DMS153 (cell line): ENCODE results near the gene PTTG1IP2.
A peak's percentile ranks its signal among the peaks of the same experiment; 100 is the strongest.
"Not testable (repeated sequence)": the region's sequence is repeated elsewhere in the genome, so short reads cannot be mapped to it uniquely, and the experiment has no call there.

Experiments
- DNase-seq: peaks from one replicate; lab custom pipeline; 2025; lab: John Stamatoyannopoulos, UW

The PTTG1IP2 gene

DNA sequence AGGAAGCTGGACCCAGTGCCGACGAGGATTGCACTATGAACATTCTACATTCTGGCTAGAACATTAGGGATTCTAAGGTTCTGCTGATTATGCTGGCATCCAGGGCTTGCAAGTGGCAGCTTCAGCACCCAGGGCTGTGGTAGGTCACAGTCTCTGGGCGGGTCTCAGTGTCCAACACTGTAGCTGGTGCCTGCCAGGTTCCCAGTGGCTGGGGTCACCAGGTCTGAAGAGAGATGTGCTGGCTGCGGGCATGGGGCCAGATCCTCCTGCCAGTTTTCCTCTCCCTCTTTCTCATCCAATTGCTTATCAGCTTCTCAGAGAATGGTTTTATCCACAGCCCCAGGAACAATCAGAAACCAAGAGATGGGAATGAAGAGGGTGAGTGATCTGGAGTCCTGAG, at the start of gene PTTG1IP2:
TSS of gene PTTG1IP2 (plus strand) at position 86 of the 400 bp plus-strand sequence. CDS start at position 234, 148 bp downstream.
- no peak for DNase-seq

DNA sequence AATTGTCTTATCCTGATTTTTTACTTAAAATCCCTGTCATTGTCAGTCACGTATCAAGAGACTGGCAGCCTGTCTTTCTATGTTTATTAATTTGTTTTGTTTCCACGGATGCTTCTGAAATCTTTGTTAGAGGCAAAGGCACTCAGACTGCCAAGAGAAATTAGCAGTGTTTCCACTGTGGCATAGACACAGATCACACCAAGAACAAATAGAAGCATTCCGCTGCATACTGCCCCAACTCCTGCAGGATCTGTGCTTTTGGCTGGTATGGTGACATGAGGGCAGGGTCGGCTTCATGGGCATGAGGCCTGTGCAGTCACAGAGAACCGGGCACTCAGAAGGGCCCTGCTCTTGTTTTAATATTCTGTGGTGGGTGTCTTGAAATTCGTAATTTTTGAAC, 47.8 kb upstream of the PTTG1IP2 start:
- no peak for DNase-seq

DNA sequence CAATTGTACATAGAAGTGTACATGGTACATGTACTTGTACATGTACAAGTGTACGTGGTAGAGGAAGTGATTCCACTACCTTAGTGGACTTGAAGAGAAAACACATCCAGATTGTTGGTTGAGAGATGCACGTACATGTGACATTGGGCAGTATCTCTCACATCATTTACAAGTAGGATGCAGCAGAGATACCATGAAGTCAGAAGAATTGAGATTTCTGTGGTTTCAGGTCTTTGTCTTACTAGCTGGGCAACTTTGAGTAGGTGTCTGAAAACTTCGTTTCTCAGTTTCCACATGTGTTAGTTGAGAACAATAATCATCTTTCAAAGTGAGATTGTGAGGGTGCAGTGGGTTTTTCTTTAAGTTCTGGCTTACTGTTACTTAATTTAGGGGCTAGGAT, 44.7 kb upstream of the PTTG1IP2 start:
- DNase-seq = no peak

DNA sequence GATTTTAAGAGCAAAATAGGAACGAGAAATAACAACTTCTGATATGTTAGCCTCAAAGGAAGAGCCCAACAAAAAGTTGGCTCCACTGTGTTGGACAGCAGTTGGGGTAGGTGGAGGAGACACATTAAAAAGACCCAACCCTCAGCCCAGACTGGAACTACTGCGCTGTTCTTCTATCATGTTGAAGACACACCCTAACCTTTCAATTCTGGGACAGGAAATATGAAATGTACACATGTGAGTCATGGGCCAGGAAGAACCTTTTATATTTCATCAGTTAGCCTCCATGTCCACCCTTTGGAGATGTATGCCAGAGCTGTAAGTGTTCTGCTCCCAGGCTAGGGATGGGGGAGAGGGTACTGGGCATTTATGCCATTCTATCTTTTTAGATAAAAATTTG, 44.1 kb upstream of the PTTG1IP2 start:
- DNase-seq = peak; percentile 16

DNA sequence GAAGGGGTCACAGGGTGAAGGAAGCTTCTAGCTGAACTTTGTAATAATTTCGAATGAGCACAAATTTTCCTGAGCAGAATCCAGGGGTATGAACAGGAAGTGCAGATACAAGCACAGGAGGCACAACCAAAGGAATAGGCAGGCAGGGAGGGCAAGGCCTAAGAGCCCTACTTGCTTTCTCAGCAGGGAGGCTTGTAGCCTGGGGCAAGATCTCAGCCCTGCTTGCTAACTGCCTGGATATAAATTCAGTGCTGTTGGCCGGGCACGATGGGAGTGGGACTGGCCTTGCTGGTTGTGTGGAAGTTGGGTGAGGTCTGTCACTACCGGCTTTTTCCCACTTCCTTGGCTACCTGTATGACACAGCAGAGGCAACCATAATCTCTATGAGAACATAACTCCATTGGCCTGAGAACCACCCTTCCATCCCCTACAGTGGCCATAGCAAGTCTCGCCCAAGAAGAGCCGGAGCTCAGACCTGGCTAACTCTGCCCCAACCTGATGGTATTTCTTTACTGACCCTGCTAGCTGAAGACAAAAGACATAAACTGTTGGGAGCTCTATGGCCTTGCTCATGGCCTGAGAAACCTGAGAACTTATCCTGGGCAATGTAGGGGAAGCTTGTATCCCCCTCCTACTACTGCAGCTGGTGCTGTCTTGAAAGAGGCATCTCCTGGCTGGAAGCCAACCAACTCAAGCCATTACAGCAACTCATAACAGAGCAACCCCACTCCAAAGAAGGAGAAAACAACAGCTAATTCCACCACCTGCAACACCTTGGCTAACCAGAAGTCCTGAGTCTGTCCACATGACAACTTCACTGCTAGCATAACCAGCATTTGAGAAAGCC, 38.6 kb upstream of the PTTG1IP2 start:
- no peak for DNase-seq

DNA sequence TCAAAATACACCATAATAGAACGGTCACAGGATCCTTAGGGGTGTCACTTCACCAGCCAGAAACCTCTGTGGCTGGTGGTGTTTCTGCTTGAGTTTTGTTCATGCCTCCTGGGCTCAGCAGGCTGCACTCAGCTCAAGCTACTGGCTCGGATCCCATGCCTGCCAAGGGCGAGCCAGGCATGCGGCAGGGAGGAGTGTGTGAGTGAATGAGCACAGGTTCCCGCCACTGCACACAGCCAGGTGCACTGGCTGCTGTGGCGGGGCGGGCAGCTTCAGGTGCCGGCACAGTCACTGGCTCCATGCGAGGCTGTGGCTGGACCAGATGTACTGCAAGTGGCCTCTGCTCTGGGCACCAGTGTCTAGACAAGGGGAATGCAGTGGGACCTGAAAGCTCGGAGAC, 36.7 kb upstream of the PTTG1IP2 start:
- DNase-seq = no peak

DNA sequence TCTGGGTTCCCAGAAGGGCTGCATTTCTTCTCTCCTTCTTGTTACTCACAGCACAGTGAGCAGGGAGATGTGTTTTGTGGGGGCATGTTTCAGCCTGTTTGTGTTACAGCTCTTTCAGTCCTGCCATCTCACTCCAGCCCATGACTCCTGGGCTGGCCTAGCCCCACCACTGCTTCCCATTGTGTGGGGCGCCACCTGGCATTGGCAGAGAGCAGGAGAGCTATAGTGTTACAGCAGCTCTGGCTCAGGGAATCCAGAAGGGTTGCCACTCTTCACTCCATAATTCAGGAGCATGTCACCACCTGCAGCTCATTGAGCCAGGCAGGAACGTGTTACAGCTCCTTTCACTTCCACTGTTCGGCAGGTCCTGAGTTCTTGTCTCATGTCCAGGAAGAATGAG, 36.2 kb upstream of the PTTG1IP2 start:
- DNase-seq = no peak

DNA sequence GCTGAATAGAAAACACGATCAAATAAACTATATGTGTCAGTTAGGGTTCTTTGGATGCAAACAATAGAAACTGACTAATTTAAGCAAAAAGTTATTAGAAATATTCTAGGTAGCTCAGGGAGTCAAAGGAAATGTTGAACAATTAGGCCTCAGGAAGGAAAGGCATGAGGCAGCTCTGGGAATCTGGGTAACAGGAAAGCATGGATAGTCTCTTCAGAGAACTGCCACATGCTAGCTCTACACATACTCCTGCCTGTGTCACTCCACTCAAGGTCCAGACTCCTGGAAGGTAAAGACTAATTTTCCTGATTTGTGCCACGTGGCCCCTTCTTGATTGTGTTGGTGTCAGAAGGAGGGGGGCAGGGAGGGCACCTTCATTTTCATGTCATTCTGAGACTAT, 23.8 kb upstream of the PTTG1IP2 start:
- DNase-seq = no peak

DNA sequence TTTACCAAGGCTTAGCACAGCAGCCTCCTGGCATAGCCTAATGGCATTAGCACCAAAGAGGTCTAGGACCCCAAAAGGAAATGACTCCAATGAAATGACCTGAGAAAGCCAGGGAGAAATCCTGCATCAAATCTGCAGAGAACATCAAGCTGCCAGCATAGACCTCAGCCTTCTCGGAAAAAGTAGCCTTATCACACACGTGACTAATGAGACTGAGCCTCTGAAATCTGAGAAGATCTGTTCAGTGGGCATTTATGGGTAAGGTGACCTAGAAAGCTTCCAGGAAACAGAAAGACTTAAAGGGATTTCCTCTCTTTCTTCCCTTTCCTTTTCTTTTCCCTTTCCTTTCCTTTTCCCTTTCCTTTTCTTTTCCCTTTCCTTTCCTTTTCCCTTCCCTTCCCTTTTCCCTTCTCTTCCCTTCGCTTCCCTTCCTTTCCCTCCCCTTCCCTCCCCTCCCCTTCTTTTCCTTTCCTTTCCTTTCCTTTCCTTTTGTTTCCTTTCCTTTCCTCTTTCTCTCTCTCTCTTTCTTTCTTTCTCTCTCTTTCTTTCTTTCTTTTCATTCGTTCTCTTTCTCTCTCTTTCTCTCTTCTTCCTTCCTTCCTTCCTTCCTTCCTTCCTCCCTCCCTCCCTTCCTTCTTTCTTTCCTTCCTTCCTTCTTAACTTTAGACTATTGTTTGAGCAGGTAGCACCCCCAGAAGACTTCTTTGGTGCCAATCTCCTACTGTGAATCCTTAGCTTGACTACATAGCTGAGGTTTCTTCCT, 23.1 kb upstream of the PTTG1IP2 start:
- DNase-seq = no peak

DNA sequence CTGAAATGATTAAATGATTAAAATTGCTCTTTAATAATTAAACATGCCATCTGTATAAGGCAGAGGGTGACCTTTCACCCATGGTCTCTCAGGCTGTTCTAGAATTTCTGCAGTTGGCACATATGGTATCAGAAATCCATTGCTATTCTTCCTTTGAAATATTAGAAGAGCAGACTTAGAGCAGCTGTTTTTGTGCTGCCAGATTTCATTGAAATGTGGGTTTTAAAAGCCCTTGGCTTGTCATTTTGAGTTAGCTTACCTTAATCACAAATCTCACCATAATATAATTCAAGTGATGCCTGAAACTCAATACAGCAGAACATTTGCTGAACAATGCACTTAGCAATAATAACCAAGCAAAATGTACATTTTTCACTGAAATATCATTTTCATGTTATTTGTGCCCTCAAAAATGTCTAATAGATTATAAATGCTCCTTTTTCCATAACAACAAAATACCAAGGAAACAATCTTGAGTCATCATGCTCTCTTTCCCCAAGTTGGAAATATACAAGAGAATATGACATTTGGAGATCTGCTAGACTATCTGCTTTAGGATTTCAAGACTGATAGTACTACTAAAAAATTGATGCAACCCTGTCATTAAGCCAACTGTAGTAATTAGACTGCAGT, 16.1 kb upstream of the PTTG1IP2 start:
- no peak for DNase-seq

DNA sequence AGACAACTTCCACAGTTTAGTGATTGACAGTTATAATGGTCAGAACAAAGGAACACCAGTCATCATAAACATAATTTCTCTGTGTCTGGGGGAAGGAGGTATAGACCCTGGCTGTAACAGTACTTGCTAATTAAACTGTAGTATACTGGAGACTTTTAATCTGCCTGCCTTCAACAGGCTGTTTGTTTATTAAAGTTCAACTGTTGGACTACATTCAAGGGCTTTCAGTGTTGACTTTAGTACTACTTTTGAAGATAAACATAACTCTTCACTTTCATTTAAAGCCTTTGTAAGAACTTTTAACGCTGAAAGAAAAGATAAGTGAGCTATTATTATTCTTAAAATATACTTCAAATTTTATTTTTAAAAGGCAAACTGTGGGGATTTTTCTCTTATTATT, 15.5 kb upstream of the PTTG1IP2 start:
- DNase-seq = no peak

DNA sequence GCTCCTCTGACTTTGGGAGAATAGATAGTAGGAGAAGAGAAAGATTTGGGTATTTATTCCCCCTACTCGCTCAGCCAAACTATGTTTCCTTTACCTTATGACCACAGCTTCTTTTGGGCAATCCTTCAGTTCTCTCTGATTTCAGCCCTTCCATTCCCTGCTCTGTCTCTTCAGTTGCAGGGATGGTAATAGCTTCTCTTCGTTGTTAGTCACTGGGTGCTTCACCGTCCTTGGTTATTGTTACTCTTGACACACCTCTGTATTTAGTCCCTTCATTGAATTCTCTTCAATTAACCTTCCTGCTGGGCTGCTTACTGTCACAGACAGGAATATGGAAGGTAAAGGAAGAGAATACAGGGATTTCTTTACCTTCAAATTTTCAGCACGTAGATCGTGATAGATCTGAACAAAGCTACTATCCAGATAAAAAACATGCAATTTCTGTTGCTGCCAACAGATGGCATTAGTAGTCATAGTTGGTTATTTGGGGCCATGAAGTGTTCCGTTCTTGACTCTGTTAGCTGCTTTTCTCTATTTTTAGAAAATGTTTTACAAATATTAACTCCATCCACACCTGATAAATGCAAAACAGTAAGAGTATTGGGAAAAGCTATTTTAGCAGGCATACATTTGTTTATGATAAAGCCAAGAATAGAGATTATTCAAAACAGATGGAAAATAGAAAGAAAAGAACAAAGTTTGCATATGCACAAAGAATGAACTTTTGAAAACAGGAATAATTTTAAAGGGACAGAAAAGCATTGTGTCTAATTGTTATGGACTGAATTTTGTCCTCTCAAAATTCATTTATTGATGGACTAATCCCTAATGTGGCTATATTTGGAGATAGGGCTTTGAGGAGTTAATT, 14.0 kb upstream of the PTTG1IP2 start:
- peak; percentile 29 for DNase-seq

DNA sequence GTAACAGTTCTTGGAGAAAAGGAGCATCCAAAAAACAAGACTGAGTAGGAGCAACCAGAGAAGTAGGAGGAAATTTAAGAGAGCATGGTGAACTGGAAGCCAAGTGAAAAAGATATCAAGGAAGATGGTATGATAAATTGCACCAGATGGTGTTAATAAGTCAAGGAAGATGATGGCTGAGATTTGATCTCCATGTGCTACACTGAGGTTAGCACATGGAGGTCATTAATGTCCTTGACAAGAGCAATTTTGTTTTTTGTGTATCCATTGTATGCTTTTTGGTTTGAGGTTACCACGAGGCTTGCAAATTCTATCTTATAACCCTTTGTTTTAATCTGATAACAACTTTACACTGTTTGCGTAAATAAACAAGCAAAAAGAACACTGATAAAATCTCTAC, 11.3 kb upstream of the PTTG1IP2 start:
- DNase-seq = no peak

DNA sequence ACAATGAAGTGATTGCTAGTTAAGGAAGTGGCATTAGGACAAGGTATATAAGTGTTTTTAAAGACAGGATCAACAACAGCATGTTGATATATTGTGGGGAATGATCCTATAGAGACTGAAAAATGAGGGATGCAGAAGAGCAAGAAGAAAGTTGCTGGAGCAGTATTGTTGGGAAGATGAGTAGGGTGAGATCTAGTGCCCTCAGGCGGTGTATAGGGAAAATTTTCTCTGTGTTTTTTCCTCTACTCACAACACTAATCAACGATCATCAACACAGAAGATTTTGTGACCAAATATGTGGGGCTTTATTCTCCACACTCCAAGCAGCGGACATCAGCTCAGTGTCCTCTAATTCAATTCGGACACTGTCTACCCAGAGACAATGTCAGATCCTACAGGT, 9.6 kb upstream of the PTTG1IP2 start:
- DNase-seq = no peak

DNA sequence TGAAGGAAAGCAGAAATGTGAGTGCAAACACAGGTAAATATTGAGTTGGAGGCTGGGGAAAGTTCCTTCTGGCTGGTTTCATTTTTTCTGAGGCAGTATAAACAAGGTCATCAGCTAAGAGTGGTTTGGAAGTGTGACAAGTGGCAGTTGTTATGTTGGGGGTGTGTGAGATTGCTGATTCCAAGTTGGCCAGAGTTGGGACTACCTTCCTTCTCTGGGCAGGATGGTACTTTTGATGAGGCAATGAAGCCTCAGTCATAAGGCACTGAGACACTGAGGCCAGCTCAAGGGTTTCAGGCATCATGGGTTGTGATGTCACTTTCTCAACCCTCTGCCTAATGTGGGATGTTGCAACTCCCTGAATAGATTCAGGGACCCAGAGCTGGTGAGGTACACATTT, 8.2 kb upstream of the PTTG1IP2 start:
- no peak for DNase-seq

DNA sequence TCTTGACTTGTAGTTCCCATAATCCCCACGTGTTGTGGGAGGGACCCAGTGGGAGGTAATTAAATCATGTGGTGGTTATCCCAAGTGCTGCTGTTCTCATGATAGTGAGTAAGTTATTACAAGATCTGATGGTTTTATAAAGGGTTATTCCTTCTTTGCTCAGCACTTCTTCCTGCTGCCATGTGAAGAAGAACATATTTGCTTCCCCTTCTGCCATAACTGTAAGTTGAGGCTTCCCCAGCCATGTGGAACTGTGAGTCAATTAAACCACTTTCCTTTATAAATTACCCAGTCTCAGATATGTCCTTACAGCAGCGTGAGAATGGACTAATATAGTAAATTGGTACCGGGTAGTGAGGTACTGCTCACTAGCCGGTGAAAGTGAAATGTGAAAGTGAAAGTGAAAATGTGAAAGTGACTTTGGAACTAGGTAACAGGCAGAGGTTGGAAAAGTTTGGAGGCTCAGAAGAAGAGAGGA, 6.2 kb upstream of the PTTG1IP2 start:
- not testable (repeated sequence) for DNase-seq

DNA sequence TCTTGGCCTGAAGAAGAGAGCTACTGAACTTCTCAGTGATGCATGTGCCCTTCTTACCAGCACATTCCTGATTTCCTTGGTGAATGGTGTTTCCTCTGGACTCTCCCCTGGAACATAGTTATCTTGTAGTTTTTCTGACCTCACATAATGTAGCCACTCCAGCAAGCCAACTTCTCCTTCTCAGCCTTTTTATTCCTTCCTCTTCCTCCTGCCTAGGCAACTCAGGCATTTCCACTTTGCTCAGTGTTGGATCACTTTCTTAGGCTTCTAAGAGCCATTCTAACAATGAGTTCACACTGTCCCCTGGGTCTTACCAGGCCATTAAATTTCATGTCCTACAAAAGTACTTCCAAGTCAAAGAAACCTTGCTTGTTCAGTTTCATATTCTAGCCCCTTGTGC, 3.6 kb upstream of the PTTG1IP2 start:
- DNase-seq = no peak

DNA sequence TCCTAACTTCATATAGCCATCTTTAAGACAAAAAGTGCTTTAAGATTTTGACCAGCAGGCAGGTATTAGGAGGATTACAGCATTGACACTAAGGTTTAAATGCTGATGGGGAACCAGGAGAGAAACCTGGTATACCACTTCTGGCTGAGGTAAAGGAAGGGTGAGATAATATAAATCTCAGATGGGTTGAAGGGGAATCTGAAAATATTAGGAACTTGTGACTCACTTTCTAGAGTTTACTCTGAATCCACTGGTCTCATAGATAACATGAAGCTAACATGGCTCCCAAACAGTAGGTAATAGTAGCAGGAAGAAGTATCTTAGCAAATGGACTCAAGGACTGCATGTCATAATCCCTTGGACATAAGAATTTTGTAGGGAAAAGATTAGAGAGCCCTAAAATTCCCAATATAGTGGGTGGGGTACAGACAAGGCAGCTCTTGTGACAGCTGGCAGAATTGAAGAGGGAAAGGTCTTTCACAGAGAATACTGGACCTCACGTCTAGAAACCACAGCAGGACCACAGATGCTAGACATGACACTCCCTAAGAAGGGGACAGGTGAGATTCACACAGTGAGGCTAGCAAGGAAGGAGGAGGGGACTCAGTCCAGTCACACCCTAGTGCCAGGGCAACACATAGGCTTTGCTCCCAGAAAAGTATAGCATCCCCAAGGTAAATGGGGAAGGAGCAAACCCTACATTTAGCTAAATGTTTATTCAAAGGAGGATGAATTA, 3.5 kb downstream of the PTTG1IP2 start:
- DNase-seq = no peak

DNA sequence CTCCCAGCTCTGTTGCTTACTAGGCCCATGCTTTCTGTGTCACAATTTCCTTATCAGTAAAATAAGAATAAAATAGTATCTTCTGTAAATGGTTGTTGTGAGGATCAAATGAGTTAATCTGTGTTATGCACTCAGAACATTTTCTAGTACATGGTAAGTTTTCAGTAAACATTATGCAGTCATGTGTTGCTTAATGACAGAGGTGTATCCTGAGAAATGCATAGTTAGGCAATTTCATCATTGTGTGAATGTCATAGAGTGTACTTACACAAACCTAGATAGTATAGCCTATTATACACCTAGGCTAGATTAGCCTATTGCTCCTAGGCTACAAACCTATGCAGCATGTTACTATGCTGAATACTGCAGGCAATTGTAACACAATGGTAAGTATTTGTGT, 4.4 kb downstream of the PTTG1IP2 start:
- DNase-seq = no peak

DNA sequence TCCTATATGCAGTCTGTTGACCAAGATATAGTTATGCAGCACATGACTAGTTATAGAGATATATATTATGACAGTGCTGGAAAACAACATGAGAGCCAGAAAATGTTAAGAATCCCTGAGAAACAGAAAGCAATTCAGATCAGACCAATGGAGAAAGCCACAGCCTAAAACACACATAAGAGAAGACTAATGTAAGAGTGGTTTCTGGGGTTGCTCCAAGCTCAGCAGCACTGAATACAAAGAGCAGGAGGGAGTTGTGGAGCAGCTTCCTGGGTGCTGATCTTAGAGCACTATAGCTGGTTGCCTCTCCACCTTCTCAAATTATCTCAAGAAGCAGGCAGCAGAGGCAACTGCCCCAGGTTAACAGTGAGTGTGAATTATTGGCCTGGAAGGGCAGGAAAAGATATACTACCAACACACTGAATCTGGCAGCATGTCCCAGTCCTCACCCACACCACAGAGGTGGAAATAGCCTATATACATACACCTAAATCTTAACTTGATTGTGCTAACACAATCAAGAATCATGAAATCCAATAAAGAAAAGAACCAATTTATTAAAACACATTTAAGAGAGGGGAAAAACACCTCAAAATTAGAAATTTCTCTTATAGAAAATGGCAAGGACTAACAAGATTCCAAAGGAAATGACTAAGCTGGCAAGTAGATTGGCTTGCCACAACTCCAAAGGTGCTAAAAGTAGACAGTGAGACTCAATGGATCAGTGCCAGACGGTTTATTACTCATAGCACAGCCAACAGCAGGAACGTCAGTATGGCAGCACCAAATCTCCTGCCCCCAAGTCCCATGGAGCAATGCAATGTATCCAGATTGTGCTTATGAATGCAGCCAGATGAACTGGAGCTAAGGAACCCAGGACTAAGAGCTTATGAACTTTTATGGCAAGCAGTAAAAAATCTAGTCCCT, 5.1 kb downstream of the PTTG1IP2 start:
- DNase-seq = no peak
